Ovary (tissue), 9 donors: ENCODE results near the gene NCEH1. TPM values are rescaled to one million over a fixed set of nuclear protein-coding genes. Genes with fewer than 3 reads are reported as not detected.

Experiments
- DNase-seq, 5 donors: peaks; one replicate each; pipeline ENCODE4 v3.0.0-alpha.2; 2019 to 2020
- H3K27ac ChIP-seq, 2 donors: fragments of 200-600 bp; one replicate each; pipeline versions ENCODE4 v1.5.1 to v1.8.0; 2019 to 2022
- H3K27me3 ChIP-seq: fragments of 200-600 bp; one replicate; pipeline ENCODE4 v1.8.0; 2022
- H3K36me3 ChIP-seq: fragments of 200-600 bp; sonication (generic); one replicate; pipeline ENCODE4 v1.5.1; 2019
- H3K4me1 ChIP-seq: one replicate; pipeline ENCODE4 v1.8.1; 2013; ENCODE audit warnings: mild to moderate bottlenecking, moderate library complexity; ENCODE audit not compliant: insufficient read depth
- H3K4me3 ChIP-seq: fragments of 200-600 bp; sonication (generic); one replicate; pipeline ENCODE4 v1.5.1; 2017
- H3K9me3 ChIP-seq, 2 donors: fragments of 200-600 bp in 1 of 2; sonication (generic) in 1 of 2; one replicate each; pipeline versions ENCODE4 v1.5.1 to v1.8.1; 2013 to 2019; ENCODE audit warnings: mild to moderate bottlenecking in 1 of 2, moderate library complexity in 1 of 2
- CTCF ChIP-seq, 3 donors: fragments of 450-650 bp in 2 of 3; fragments of 200-600 bp in 1 of 3; IDR thresholded peaks; one replicate each; pipeline versions ENCODE4 v1.5.1 to v1.8.0; 2016 to 2022; ENCODE audit warnings: antibody characterized with exemption in 3 of 3, mild to moderate bottlenecking in 1 of 3
- EP300 ChIP-seq: sonication (generic); formaldehyde crosslinking; IDR thresholded peaks from one replicate; pipeline ENCODE4 v1.6.1; 2017; ENCODE audit warnings: antibody characterized with exemption
- POLR2A ChIP-seq: fragments of 450-650 bp; IDR thresholded peaks from one replicate; pipeline ENCODE4 v1.6.1; 2017; ENCODE audit warnings: antibody characterized with exemption, mild to moderate bottlenecking, moderate library complexity
- WGBS, 3 donors: extraction: QIAGEN DNeasy Blood & Tissue Kit in 1 of 3; methylation state at CpG; one replicate each; pipeline versions ENCODE4 v1.1.5 to v1.1.7; 2013 to 2017; 5-methylcytosine and 5-hydroxymethylcytosine counted together
- intact Hi-C, 4 donors: fragments of 100-400 bp; cut with DNase I; formaldehyde crosslinking; loops; one replicate each; pipeline versions ENCODE4 v1.11.0 to v1.15.1; 2022 to 2023
- polyA plus RNA-seq, 2 donors: library from polyadenylated mRNA; stranded (reverse); fragments of 200-250 nt in 1 of 2; fragments of 350-450 nt in 1 of 2; fragmentation: Illumina TruSeq in 1 of 2; extraction: RNeasy Lipid Tissue Mini Kit (QIAGEN cat#74804) in 1 of 2; gene quantifications; one replicate each; pipeline ENCODE4 v1.2.3, GENCODE V29; 2013 to 2014
- total RNA-seq, 7 donors: library from RNA; depleted of rRNA in 2 of 7; stranded (reverse); fragments of >200 nt in 2 of 7; fragmentation: NEBNext Ultra II Directional in 3 of 7; extraction: Animal tissue kit (Norgen Biotek cat#: 25700) in 3 of 7; gene quantifications; one replicate each; pipeline versions ENCODE4 v1.1.0 to v1.2.4, GENCODE V29; 2016 to 2023
- donor health status: DM: no; HTN: no; CAD: no; lungs with moderate emphysema.
- donor health status: DM: no; HTN: no; CAD: no.
- donor health status: Bipolar disorder and iron deficiency.
- donor health status: DM: yes; HTN: yes; CAD: no.
- donor health status: DM: no; HTN: no; CAD: no.
- donor health status: DM: yes; HTN: yes; CAD: no.

NCEH1 gene
- total and polyA plus RNA-seq, 9 donors: 1.4 to 15.8 (median 4.5) TPM

- peaks cover 1% of the 10 kb centered on the region for H3K4me1 ChIP-seq
- TF ChIP-seq EP300 (no peak), CTCF (IDR thresholded peaks at IDR 0.05) (no peak)
- H3K27me3 ChIP-seq: no peaks in the 10 kb centered on the region
- 68 to 89% (median 86%) methylated on average over 9 of the region's 9 CpGs for WGBS, 3 donors
- H3K4me3 ChIP-seq: no peak overlapping the region
- no peaks in the 10 kb centered on the region for H3K36me3 ChIP-seq
- intact Hi-C loops: no loop called here
- no peak for DNase-seq
- H3K27ac ChIP-seq: no peak overlapping the region
- no peaks in the 10 kb centered on the region for H3K9me3 ChIP-seq
Measured at GRCh38 chr3:172648747-172649146, 62.1 kb downstream of the NCEH1 start.

GRCh38 chr3:172647823-172648222 lies 63.0 kb downstream of the NCEH1 start:
- H3K27ac ChIP-seq: no peak overlapping the region
- no peak for DNase-seq
- no peaks in the 10 kb centered on the region for H3K9me3 ChIP-seq
- intact Hi-C loops: no loop called here
- 85 to 89% (median 86%) methylated on average over 14 of the region's 14 CpGs for WGBS, 3 donors
- no peaks in the 10 kb centered on the region for H3K36me3 ChIP-seq
- no peaks in the 10 kb centered on the region for H3K27me3 ChIP-seq
- H3K4me1 ChIP-seq: peaks cover 1% of the 10 kb centered on the region
- TF ChIP-seq POLR2A (no peak), EP300 (no peak), CTCF (IDR thresholded peaks at IDR 0.05) (no peak)
- no peak overlapping the region for H3K4me3 ChIP-seq

- WGBS, 3 donors: 57 to 66% (median 63%) methylated on average over 3 of the region's 3 CpGs
- intact Hi-C loops: no loop called here
- H3K4me3 ChIP-seq: no peak overlapping the region
- peaks cover 1% of the 10 kb centered on the region for H3K4me1 ChIP-seq
- H3K36me3 ChIP-seq: no peaks in the 10 kb centered on the region
- no peak for TF ChIP-seq CTCF (IDR thresholded peaks at IDR 0.05)
- H3K9me3 ChIP-seq: no peaks in the 10 kb centered on the region
- no peaks in the 10 kb centered on the region for H3K27me3 ChIP-seq
- H3K27ac ChIP-seq: no peak overlapping the region
- no peak for DNase-seq
Measured at GRCh38 chr3:172647080-172647479, 63.8 kb downstream of the NCEH1 start.

GRCh38 chr3:172646439-172647015 lies 64.3 kb downstream of the NCEH1 start:
- Histone ChIP-seq H3K4me3 (no peak overlapping the region), H3K27me3 (no peaks in the 10 kb centered on the region), H3K9me3 (no peaks in the 10 kb centered on the region), H3K36me3 (no peaks in the 10 kb centered on the region), H3K4me1 (peaks cover 1% of the 10 kb centered on the region), H3K27ac (no peak overlapping the region)
- DNase-seq: no peak
- intact Hi-C loops: no loop called here
- 60 to 70% (median 65%) methylated on average over 5 of the region's 5 CpGs for WGBS, 3 donors
- TF ChIP-seq POLR2A: no peak
- no peak for TF ChIP-seq EP300
- no peak for TF ChIP-seq CTCF (IDR thresholded peaks at IDR 0.05)
